ENCODE results near the gene PRKCA. TPM values are rescaled to one million over a fixed set of nuclear protein-coding genes. Genes with fewer than 3 reads are reported as not detected.
A peak's percentile ranks its signal among the peaks of the same experiment; 100 is the strongest.

PRKCA gene
- polyA plus RNA-seq, 2 of the 4 experiments (the other 2 are of a cell fraction) = 28.8 to 65.0 TPM

DNA sequence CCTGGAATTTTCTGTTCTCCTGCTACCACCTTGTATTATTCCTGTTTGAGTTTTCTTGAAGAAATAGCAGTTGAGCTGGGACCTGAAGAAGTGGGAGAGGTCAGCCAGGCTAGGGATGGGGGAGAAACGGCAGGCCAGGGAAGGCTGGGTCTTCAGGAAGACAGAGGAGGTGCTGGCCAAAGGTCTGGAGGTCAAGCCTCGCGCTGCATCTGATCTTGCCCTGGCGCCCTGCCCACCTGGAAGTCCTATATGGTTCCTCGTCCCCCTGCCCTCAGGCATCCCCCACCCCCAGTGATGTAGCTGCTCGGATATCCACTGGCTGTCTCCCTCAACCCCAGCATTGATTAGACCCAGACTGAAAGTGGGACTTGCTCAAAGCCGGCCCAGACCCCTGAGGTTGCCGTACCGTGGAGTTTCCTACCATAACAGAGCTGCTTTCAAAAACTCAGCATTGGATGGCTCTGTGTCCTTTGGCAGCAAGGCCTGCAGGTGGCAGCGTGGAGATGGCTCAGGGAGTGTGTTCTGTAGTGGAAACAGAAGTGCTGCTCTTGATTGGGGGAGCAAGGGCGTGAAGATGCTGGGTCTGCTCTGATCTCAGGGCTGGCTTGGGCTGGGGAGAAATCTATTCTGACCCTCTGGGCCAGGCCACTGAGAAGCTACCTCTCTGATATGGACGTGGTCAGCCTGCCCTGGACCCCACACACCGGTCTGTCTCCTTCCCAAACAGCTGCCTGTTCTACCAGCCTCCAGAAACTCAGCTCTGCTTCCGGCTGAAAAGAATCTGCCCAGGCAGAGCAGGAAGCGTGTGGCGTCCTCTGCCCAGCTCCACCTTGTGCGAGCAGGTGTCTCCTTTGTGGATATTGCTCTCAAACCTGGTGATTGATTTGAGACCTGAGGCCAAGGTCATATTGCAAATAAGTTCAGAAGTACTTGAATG, 425.5 kb downstream of the PRKCA start:
- CTCF ChIA-PET = interaction anchor here (0.6 to 9.8 kb wide), 26 partner anchors 12 to 563 kb away, joined by 3 to 70 read pairs (median 4); no protein-coding TSS in a partner anchor
- peak; percentile 87 to 89 for ATAC-seq
- no peak overlapping the region for H3K4me2 ChIP-seq
- H3K27ac ChIP-seq = no peak overlapping the region
- POLR2A ChIA-PET = no interaction called here
- WGBS (ENCODE audit: missing lambda C conversion rate) = 71% methylated on average over 17 of the region's 17 CpGs
- H3K4me3 ChIP-seq = no peak overlapping the region
- DNase-seq (ENCODE audit: low read depth in 1 of 2, low spot score in 1 of 2) = peak; percentile 68 to 72
- peaks cover 22% of the 10 kb centered on the region for H3K4me1 ChIP-seq
- H3K9me3 ChIP-seq = no peaks in the 10 kb centered on the region
- no peak for TF ChIP-seq TP53 (CRISPR knock-in tag; IDR thresholded peaks at IDR 0.05)
- TF ChIP-seq SMC3 (IDR thresholded peaks at IDR 0.05) = peak; percentile 76
- TF ChIP-seq, protein P1, sequence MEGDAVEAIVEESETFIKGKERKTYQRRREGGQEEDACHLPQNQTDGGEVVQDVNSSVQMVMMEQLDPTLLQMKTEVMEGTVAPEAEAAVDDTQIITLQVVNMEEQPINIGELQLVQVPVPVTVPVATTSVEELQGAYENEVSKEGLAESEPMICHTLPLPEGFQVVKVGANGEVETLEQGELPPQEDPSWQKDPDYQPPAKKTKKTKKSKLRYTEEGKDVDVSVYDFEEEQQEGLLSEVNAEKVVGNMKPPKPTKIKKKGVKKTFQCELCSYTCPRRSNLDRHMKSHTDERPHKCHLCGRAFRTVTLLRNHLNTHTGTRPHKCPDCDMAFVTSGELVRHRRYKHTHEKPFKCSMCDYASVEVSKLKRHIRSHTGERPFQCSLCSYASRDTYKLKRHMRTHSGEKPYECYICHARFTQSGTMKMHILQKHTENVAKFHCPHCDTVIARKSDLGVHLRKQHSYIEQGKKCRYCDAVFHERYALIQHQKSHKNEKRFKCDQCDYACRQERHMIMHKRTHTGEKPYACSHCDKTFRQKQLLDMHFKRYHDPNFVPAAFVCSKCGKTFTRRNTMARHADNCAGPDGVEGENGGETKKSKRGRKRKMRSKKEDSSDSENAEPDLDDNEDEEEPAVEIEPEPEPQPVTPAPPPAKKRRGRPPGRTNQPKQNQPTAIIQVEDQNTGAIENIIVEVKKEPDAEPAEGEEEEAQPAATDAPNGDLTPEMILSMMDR (IDR thresholded peaks at IDR 0.05) = peak; percentile 64
- TF ChIP-seq RAD21 (conservative IDR thresholded peaks at IDR 0.05 in 1 of 2, IDR thresholded peaks at IDR 0.05 in 1 of 2) = peak; percentile 68 to 69
- FAIRE-seq = no peak

DNA sequence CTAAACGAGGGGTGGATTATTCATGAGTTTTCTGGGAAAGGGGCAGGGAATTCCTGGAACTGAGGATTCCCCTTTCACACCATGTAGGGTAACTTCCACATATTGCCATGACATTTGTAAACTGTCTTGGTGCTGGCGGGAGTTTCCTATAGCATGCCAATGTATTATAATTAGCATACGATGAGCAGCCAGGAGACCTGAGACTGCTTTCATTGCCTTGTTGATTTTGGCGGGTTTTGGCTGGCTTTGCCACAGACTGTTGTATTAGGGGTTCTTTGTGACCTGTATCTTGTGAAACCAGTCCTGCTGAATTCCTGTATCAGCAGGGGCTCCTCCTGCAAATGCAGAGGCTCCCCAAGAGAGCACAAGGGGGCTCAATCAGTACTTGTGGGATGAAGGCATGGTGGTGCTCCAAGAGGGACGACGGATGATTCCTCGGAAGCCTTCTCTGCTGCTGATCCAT, 428.1 kb downstream of the PRKCA start:
- DNase-seq (ENCODE audit: low read depth in 1 of 2, low spot score in 1 of 2) = no peak
- ChIA-PET CTCF (interaction anchor here (7.9 kb wide), 1 partner anchor 10 kb away, joined by 65 read pairs; no protein-coding TSS in a partner anchor), POLR2A (no interaction called here)
- H3K4me3 ChIP-seq = no peak overlapping the region
- no peak for TF ChIP-seq EHMT2 (IDR thresholded peaks at IDR 0.05; ENCODE audit: low read depth)
- TF ChIP-seq, protein P2, sequence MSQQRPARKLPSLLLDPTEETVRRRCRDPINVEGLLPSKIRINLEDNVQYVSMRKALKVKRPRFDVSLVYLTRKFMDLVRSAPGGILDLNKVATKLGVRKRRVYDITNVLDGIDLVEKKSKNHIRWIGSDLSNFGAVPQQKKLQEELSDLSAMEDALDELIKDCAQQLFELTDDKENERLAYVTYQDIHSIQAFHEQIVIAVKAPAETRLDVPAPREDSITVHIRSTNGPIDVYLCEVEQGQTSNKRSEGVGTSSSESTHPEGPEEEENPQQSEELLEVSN (IDR thresholded peaks at IDR 0.05; ENCODE audit: borderline replicate concordance, low read depth) = no peak
- TF ChIP-seq CHD4 (IDR thresholded peaks at IDR 0.05; ENCODE audit: borderline replicate concordance) = no peak
- TF ChIP-seq, protein P3, sequence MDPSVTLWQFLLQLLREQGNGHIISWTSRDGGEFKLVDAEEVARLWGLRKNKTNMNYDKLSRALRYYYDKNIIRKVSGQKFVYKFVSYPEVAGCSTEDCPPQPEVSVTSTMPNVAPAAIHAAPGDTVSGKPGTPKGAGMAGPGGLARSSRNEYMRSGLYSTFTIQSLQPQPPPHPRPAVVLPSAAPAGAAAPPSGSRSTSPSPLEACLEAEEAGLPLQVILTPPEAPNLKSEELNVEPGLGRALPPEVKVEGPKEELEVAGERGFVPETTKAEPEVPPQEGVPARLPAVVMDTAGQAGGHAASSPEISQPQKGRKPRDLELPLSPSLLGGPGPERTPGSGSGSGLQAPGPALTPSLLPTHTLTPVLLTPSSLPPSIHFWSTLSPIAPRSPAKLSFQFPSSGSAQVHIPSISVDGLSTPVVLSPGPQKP (IDR thresholded peaks at IDR 0.05; ENCODE audit: low read depth, low read length) = no peak
- TF ChIP-seq FOSB (CRISPR knock-in tag; IDR thresholded peaks at IDR 0.05) = no peak
- TF ChIP-seq RNF2 (IDR thresholded peaks at IDR 0.05; ENCODE audit: borderline replicate concordance, low read depth) = no peak
- no peak for TF ChIP-seq PHF8 (IDR thresholded peaks at IDR 0.05; ENCODE audit: borderline replicate concordance, low read depth)
- no peak for TF ChIP-seq TP53 (CRISPR knock-in tag; IDR thresholded peaks at IDR 0.05)
- no peak for TF ChIP-seq KDM5A (IDR thresholded peaks at IDR 0.05)
- no peak for TF ChIP-seq POLR2A (IDR thresholded peaks at IDR 0.05; ENCODE audit: low read length)
- TF ChIP-seq JUN (IDR thresholded peaks at IDR 0.05) = no peak
- TF ChIP-seq ZFP36 (IDR thresholded peaks at IDR 0.05; ENCODE audit: borderline replicate concordance, partially characterized antibody) = no peak
- no peak for TF ChIP-seq HOXA7 (CRISPR knock-in tag; IDR thresholded peaks at IDR 0.05)
- no peak for TF ChIP-seq ZC3H11A (IDR thresholded peaks at IDR 0.05)
- TF ChIP-seq, protein P4, sequence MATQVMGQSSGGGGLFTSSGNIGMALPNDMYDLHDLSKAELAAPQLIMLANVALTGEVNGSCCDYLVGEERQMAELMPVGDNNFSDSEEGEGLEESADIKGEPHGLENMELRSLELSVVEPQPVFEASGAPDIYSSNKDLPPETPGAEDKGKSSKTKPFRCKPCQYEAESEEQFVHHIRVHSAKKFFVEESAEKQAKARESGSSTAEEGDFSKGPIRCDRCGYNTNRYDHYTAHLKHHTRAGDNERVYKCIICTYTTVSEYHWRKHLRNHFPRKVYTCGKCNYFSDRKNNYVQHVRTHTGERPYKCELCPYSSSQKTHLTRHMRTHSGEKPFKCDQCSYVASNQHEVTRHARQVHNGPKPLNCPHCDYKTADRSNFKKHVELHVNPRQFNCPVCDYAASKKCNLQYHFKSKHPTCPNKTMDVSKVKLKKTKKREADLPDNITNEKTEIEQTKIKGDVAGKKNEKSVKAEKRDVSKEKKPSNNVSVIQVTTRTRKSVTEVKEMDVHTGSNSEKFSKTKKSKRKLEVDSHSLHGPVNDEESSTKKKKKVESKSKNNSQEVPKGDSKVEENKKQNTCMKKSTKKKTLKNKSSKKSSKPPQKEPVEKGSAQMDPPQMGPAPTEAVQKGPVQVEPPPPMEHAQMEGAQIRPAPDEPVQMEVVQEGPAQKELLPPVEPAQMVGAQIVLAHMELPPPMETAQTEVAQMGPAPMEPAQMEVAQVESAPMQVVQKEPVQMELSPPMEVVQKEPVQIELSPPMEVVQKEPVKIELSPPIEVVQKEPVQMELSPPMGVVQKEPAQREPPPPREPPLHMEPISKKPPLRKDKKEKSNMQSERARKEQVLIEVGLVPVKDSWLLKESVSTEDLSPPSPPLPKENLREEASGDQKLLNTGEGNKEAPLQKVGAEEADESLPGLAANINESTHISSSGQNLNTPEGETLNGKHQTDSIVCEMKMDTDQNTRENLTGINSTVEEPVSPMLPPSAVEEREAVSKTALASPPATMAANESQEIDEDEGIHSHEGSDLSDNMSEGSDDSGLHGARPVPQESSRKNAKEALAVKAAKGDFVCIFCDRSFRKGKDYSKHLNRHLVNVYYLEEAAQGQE (IDR thresholded peaks at IDR 0.05) = no peak
- TF ChIP-seq RFX5 (IDR thresholded peaks at IDR 0.05) = no peak
- TF ChIP-seq ZSCAN20 (CRISPR knock-in tag; IDR thresholded peaks at IDR 0.05) = no peak
- no peak overlapping the region for H3K4me2 ChIP-seq
- no peaks in the 10 kb centered on the region for H3K9me3 ChIP-seq
- 88% methylated on average over 7 of the region's 7 CpGs for WGBS (ENCODE audit: missing lambda C conversion rate)
- FAIRE-seq = no peak
- no peak for ATAC-seq
- peaks cover 3% of the 10 kb centered on the region; the same call in 2 of the 3 replicates for H3K4me1 ChIP-seq
- no peak overlapping the region for H3K27ac ChIP-seq
